Activated CD8-positive, alpha-beta memory T cell treated with anti-CD3 and anti-CD28 coated beads for 36 hours (primary cell): ENCODE results near the gene CAPNS1. TPM values are rescaled to one million over a fixed set of nuclear protein-coding genes. Genes with fewer than 3 reads are reported as not detected.
"Not testable (repeated sequence)": the region's sequence is repeated elsewhere in the genome, so short reads cannot be mapped to it uniquely, and the experiment has no call there.

Experiments
- CTCF ChIA-PET: fragments of 350-600 bp; sonication (Branson Sonifier 250); formaldehyde crosslinking; loops from one replicate; lab custom pipeline; 2021; ENCODE audit warnings: antibody characterized with exemption; lab: Charles Lee
- POLR2A ChIA-PET: fragments of 350-600 bp; sonication (Branson Sonifier 250); formaldehyde crosslinking; loops from one replicate; lab custom pipeline; 2021; ENCODE audit warnings: antibody characterized with exemption; lab: Charles Lee
- total RNA-seq, 2 experiments: library from RNA; stranded (reverse); gene quantifications; one replicate each; pipeline ENCODE4 v1.2.3, GENCODE V29; 2021

CAPNS1 gene
- total RNA-seq, 2 experiments from 2014 or later = 360 to 374 TPM

DNA sequence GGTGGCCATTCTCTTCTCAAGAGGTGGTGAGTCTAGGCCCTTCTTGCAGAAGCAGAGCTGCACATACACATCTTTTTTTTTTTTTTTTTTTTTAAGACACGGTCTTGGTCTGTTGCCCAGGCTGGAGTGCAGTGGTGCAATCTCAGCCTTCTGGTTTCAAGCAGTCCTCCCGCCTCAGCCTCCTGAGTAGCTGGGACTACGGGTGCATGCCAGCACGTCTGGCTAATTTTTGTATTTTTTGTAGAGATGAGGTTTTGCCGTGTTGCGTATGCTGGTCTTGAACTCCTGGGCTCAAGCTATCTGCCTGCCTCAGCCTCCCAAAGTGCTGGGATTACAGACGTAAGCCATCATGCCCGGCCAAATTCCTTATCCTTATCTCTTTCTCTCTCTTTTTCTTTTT lies 34.0 kb downstream of the CAPNS1 start:
- POLR2A ChIA-PET = not testable (repeated sequence)
- CTCF ChIA-PET = interaction anchor here (0.7 to 2.2 kb wide), 3 partner anchors 10 to 98 kb away, joined by 3 to 6 read pairs (median 3); no protein-coding TSS in a partner anchor

DNA sequence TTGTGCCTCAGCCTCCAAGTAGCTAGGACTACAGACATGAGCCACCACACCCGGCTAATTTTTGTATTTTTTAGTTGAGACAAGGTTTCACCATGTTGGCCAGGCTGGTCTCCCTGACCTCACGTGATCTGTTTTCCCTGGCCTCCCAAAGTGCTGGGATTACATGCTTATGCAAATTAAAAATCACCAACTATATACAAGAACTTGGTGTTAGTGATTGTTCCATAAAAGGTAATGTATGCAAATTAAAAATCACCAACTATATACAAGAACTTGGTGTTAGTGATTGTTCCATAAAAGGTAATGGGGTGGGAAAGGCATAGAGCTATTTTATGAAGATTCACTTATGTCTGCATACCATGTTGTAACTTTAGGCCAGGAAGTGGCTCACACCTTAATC lies 39.2 kb downstream of the CAPNS1 start:
- CTCF ChIA-PET = interaction anchor here (2.8 kb wide), 1 partner anchor 51 kb away, joined by 10 read pairs; no protein-coding TSS in a partner anchor
- POLR2A ChIA-PET = not testable (repeated sequence)

DNA sequence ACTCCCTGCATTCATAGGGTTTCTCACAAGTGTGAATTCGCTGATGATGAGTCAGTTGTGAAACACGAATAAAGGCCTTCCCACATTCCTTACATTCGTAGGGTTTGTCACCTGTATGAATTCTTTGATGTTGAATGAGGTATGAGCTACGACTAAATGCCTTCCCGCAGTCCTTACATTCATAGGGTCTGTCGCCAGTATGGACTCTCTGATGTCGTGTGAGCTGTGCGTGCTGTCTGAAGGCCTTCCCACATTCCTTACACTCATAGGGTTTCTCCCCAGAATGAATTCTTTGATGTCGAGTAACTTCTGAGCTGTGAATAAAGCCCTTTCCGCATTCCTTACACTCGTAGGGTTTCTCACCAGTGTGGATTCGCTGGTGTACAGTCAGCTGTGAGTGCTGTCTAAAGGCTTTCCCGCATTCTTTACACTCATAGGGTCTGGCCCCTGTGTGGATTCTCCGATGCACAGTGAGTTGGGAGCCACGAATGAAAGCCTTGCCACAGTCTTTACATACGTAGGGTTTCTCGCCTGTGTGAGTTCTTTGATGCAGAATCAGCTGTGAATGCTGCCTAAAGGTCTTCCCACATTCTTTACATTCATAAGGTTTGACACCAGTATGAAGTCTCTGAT lies 42.9 kb downstream of the CAPNS1 start:
- ChIA-PET POLR2A (no interaction called here), CTCF (no interaction called here)

DNA sequence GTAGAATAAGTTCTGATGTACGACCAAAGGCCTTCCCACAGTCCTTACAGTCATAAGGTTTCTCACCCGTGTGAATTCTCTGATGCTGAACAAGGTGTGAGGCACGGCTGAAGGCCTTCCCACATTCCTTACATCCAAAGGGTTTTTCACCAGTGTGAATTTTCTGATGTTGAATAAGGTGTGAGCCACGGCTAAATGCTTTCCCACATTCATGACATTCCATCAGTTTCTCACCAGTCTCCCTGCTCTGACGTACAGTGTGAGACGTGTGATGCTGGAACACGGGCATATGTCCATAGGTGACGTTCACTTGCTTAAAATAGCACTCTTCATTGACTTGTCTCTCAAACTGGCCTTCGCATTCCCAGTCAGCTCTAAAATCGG lies 43.4 kb downstream of the CAPNS1 start:
- ChIA-PET POLR2A (no interaction called here), CTCF (no interaction called here)

DNA sequence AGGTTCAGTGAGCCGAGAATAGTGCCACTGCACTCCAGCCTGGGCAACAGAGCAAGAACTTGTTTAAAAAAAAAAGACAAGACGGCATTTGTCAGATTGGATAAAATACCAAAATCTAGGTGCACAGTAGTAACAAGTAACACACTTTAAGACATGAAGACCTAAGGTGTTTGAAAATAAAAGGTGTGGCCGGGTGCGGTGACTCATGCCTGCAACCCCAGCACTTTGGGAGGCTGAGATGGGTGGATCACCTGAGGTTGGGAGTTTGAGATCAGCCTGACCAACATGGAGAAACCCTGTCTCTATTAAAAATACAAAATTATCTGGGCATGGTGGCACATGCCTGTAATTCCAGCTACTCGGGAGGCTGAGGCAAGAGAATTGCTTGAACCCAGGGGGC lies 46.9 kb downstream of the CAPNS1 start:
- CTCF ChIA-PET, POLR2A ChIA-PET: not testable (repeated sequence)

DNA sequence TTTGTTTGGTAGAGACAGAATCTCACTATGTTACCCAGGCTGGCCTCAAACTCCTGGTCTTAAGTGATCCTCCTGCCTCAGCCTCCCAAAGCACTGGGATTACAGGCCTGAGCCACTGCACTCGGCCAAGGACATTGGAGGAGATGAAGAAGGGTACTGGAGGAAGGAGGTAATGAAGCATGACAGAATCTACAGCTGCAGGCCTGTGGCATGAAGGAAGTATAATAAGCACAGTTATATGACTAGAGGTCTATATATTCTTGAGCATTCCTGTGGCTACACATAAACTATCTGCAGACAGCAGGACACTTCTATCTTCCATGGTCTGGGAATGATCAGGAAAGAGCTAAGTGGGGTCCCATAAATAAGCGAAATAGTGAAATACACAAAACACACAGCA lies 56.4 kb downstream of the CAPNS1 start:
- ChIA-PET CTCF (interaction anchor here (0.7 kb wide), 1 partner anchor 38 kb away, joined by 3 read pairs; no protein-coding TSS in a partner anchor), POLR2A (no interaction called here)

DNA sequence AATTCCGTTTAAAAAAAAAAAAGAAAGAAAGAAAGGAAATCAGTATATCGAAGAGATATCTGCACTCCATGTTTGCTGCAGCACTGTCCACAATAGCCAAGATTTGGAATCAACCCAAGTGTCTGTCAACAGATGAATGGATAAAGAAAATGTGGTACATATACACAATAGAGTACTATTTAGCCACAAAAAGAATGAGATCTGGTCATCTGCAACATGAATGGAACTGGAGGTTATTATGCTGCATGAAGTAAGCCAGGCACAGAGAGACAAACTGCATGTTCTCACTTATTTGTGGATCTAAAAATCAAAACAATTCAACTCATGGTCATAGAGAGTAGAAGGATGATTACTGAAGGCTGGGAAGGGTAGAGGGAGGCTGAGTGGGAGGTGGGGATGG lies 58.3 kb downstream of the CAPNS1 start:
- CTCF ChIA-PET = no interaction called here
- POLR2A ChIA-PET = no interaction called here

Other genes starting within 250 kb of the CAPNS1 start
- 10 to 100 TPM; 80.2 to 85.9 TPM for gene NFKBID, start 239.5 kb upstream of the CAPNS1 start, total RNA-seq
- 10 to 100 TPM; 63.0 to 66.2 TPM for gene HCST, start 237.5 kb upstream of the CAPNS1 start, total RNA-seq
- gene TYROBP, start 231.8 kb upstream of the CAPNS1 start, total RNA-seq = not detected
- 10 to 100 TPM; 11.8 TPM for gene LRFN3, start 203.7 kb upstream of the CAPNS1 start, total RNA-seq
- gene SDHAF1, start 144.9 kb upstream of the CAPNS1 start, total RNA-seq = 10 to 100 TPM; 22.6 to 26.0 TPM
- gene SYNE4, start 131.3 kb upstream of the CAPNS1 start, total RNA-seq = 1 to 10 TPM; 1.2 to 1.4 TPM
- gene ALKBH6, start 125.9 kb upstream of the CAPNS1 start, total RNA-seq = 10 to 100 TPM; 35.2 to 36.7 TPM
- under 1 TPM; 0.06 to 0.21 TPM for gene CLIP3, start 107.2 kb upstream of the CAPNS1 start, total RNA-seq
- 1 to 10 TPM; 2.0 TPM for gene THAP8, start 85.8 kb upstream of the CAPNS1 start, total RNA-seq
- 10 to 100 TPM; 18.6 to 19.2 TPM for gene WDR62, start 85.2 kb upstream of the CAPNS1 start, total RNA-seq
- not detected for gene OVOL3, start 28.9 kb upstream of the CAPNS1 start, total RNA-seq
- 100 to 1,000 TPM; 109 to 130 TPM for gene POLR2I, start 25.2 kb upstream of the CAPNS1 start, total RNA-seq
- 100 to 1,000 TPM; 114 to 121 TPM for gene TBCB, start 24.6 kb upstream of the CAPNS1 start, total RNA-seq
- gene COX7A1, start 12.4 kb downstream of the CAPNS1 start, total RNA-seq = not detected
- gene ZNF565, start 74.6 kb downstream of the CAPNS1 start, total RNA-seq = 1 to 10 TPM; 2.0 to 2.1 TPM
- 100 to 1,000 TPM; 117 to 122 TPM for gene ZNF146, start 75.0 kb downstream of the CAPNS1 start, total RNA-seq
- 1 to 10 TPM; 2.2 TPM for gene ZFP14, start 239.1 kb downstream of the CAPNS1 start, total RNA-seq